Liver (tissue), 9 donors: ENCODE data around the gene TMEM131. TPM values are rescaled to one million over a fixed set of nuclear protein-coding genes. Genes with fewer than 3 reads are reported as not detected.

Source experiments
- DNase-seq: peaks from one replicate; pipeline ENCODE4 v3.0.0-alpha.2; 2017; ENCODE audit warnings: low spot score
- H3K27ac ChIP-seq, 2 donors: one replicate each; pipeline ENCODE4 v1.7.0; 2013; ENCODE audit warnings: inconsistent platforms in 2 of 2, low read length in 2 of 2, control low read depth in 1 of 2, low read depth in 1 of 2, mild to moderate bottlenecking in 1 of 2
- H3K27me3 ChIP-seq, 4 donors: one replicate each; pipeline versions ENCODE4 v1.6.1 to v1.7.0; 2013; ENCODE audit warnings: low read length in 3 of 4, inconsistent platforms in 1 of 4, mild to moderate bottlenecking in 1 of 4, moderate library complexity in 1 of 4; ENCODE audit not compliant: control insufficient read depth in 4 of 4, insufficient read depth in 4 of 4
- H3K36me3 ChIP-seq, 4 donors: one replicate each; pipeline versions ENCODE4 v1.6.1 to v1.7.0; 2013; ENCODE audit warnings: low read length in 3 of 4, mild to moderate bottlenecking in 3 of 4, low read depth in 1 of 4, moderate library complexity in 1 of 4; ENCODE audit not compliant: control insufficient read depth in 4 of 4, insufficient read depth in 3 of 4
- H3K4me1 ChIP-seq, 4 donors: one replicate each; pipeline versions ENCODE4 v1.6.1 to v1.7.0; 2013; ENCODE audit warnings: low read length in 3 of 4, mild to moderate bottlenecking in 3 of 4, moderate library complexity in 1 of 4; ENCODE audit not compliant: control insufficient read depth in 4 of 4, insufficient read depth in 4 of 4
- H3K4me3 ChIP-seq, 3 donors: one replicate each; pipeline versions ENCODE4 v1.6.1 to v1.7.0; 2013; ENCODE audit warnings: low read length in 3 of 3, control low read depth in 1 of 3, low read depth in 1 of 3, mild to moderate bottlenecking in 1 of 3
- H3K9ac ChIP-seq, 2 donors: one replicate each; pipeline ENCODE4 v1.7.0; 2013; ENCODE audit warnings: low read length in 2 of 2, mild to moderate bottlenecking in 2 of 2, moderate library complexity in 2 of 2, control low read depth in 1 of 2, low read depth in 1 of 2
- H3K9me3 ChIP-seq, 4 donors: one replicate each; pipeline versions ENCODE4 v1.6.1 to v1.7.0; 2013; ENCODE audit warnings: low read length in 3 of 4; ENCODE audit not compliant: control insufficient read depth in 4 of 4
- EGR1 ChIP-seq, 2 donors: IDR thresholded peaks; 2 replicates each; pipeline ENCODE4 v1.6.1; 2016 to 2018; ENCODE audit warnings: antibody characterized with exemption in 2 of 2, low read depth in 2 of 2
- FOXA1 ChIP-seq: IDR thresholded peaks from 2 replicates; pipeline ENCODE4 v1.6.1; 2016; ENCODE audit warnings: antibody characterized with exemption
- FOXA2 ChIP-seq: IDR thresholded peaks from 2 replicates; pipeline ENCODE4 v1.6.1; 2016; ENCODE audit warnings: antibody characterized with exemption
- GABPA ChIP-seq, 2 donors: IDR thresholded peaks in 1 of 2; conservative IDR thresholded peaks in 1 of 2; 2 replicates each; pipeline ENCODE4 v1.6.1; 2016; ENCODE audit warnings: antibody characterized with exemption in 2 of 2, mild to moderate bottlenecking in 1 of 2, moderate library complexity in 1 of 2
- HNF4A ChIP-seq, 2 donors: conservative IDR thresholded peaks; 2 replicates each; pipeline ENCODE4 v1.6.1; 2016; ENCODE audit warnings: antibody characterized with exemption in 2 of 2, mild to moderate bottlenecking in 2 of 2
- HNF4G ChIP-seq: IDR thresholded peaks from 2 replicates; pipeline ENCODE4 v1.6.1; 2016; ENCODE audit warnings: antibody characterized with exemption
- JUND ChIP-seq, 2 donors: IDR thresholded peaks; 2 replicates each; pipeline ENCODE4 v1.6.1; 2016; ENCODE audit warnings: antibody characterized with exemption in 2 of 2
- NR2F2 ChIP-seq: IDR thresholded peaks from 2 replicates; pipeline ENCODE4 v1.6.1; 2016; ENCODE audit warnings: antibody characterized with exemption
- RAD21 ChIP-seq, 2 donors: IDR thresholded peaks; 2 replicates each; pipeline ENCODE4 v1.6.1; 2016; ENCODE audit warnings: antibody characterized with exemption in 2 of 2, mild to moderate bottlenecking in 2 of 2
- RXRA ChIP-seq, 2 donors: IDR thresholded peaks; 2 replicates each; pipeline ENCODE4 v1.6.1; 2017 to 2018; ENCODE audit warnings: antibody characterized with exemption in 2 of 2, mild to moderate bottlenecking in 1 of 2
- SP1 ChIP-seq: IDR thresholded peaks from 2 replicates; pipeline ENCODE4 v1.6.1; 2018; ENCODE audit warnings: antibody characterized with exemption, mild to moderate bottlenecking
- TAF1 ChIP-seq: conservative IDR thresholded peaks from 2 replicates; pipeline ENCODE4 v1.6.1; 2016; ENCODE audit warnings: antibody characterized with exemption, mild to moderate bottlenecking
- YY1 ChIP-seq: IDR thresholded peaks from 2 replicates; pipeline ENCODE4 v1.6.1; 2016; ENCODE audit warnings: antibody characterized with exemption, mild to moderate bottlenecking
- WGBS: extraction: QIAGEN DNeasy Blood & Tissue Kit; methylation state at CpG from one replicate; pipeline ENCODE4 v1.1.7; 2013; 5-methylcytosine and 5-hydroxymethylcytosine counted together
- polyA plus RNA-seq, 2 donors: library from polyadenylated mRNA; stranded (reverse) in 1 of 2; unstranded in 1 of 2; fragments of 200-250 nt in 1 of 2; fragments of >200 nt in 1 of 2; fragmentation: Nextera tagmentation in 1 of 2; extraction: Ambion mirVana in 1 of 2; gene quantifications; one replicate each; pipeline versions ENCODE4 v1.2.1 to v1.2.3, GENCODE V29; 2013 to 2015
- total RNA-seq, 2 donors: library from RNA; depleted of rRNA; stranded (reverse); fragments of >200 nt; gene quantifications; one replicate each; pipeline ENCODE4 v1.2.3, GENCODE V29; 2014
- TF ChIP-seq, protein P1 (sequence below): IDR thresholded peaks from 2 replicates; pipeline ENCODE4 v1.6.1; 2016; ENCODE audit warnings: antibody characterized with exemption
- TF ChIP-seq, protein P2 (sequence below): fragments of 150-350 bp; IDR thresholded peaks from 2 replicates; pipeline ENCODE4 v1.5.1; 2017; ENCODE audit warnings: improper control_type of control experiment, low read depth, low read length; ENCODE audit not compliant: missing input control
- TF ChIP-seq, protein P3 (sequence below): IDR thresholded peaks from 2 replicates; pipeline ENCODE4 v1.6.1; 2016; ENCODE audit warnings: antibody characterized with exemption
- TF ChIP-seq, protein P4 (sequence below): IDR thresholded peaks from 2 replicates; pipeline ENCODE4 v1.6.1; 2016; ENCODE audit warnings: antibody characterized with exemption
- TF ChIP-seq, protein P5 (sequence below): IDR thresholded peaks from 2 replicates; pipeline ENCODE4 v1.6.1; 2016; ENCODE audit warnings: antibody characterized with exemption, mild to moderate bottlenecking
- donor health status: healthy.
- donor health status: healthy.
- donor health status: healthy.
- donor health status: healthy.
- donor health status: healthy.

TMEM131 gene
- total and polyA plus RNA-seq, 4 donors, result 6.1 to 22.8 (median 11.2) TPM

DNA sequence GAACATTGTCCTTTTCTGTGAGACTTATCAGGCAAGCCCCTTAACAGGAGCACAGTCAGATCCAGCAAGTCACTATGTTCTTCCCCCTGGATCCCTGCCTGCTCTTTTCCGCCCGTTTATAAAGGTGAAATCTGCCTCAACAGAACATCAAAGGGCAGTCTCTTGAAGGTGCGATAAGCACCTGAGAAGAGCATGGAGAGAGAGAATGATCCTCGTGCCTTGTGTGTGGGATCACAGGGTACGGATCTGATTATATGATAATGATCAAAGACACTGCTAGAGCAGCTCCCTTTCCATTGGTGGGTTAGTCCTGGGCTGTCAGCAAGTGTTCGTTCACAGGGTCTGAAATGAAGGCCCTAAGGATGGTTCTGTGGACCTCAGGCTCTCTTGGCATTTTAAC, 176.0 kb downstream of the TMEM131 start:
- DNase-seq, result no peak
- 86% methylated on average over 6 of the region's 6 CpGs for WGBS
- TF ChIP-seq, protein P1, sequence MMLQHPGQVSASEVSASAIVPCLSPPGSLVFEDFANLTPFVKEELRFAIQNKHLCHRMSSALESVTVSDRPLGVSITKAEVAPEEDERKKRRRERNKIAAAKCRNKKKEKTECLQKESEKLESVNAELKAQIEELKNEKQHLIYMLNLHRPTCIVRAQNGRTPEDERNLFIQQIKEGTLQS, result no peak
- TF ChIP-seq, protein P2, sequence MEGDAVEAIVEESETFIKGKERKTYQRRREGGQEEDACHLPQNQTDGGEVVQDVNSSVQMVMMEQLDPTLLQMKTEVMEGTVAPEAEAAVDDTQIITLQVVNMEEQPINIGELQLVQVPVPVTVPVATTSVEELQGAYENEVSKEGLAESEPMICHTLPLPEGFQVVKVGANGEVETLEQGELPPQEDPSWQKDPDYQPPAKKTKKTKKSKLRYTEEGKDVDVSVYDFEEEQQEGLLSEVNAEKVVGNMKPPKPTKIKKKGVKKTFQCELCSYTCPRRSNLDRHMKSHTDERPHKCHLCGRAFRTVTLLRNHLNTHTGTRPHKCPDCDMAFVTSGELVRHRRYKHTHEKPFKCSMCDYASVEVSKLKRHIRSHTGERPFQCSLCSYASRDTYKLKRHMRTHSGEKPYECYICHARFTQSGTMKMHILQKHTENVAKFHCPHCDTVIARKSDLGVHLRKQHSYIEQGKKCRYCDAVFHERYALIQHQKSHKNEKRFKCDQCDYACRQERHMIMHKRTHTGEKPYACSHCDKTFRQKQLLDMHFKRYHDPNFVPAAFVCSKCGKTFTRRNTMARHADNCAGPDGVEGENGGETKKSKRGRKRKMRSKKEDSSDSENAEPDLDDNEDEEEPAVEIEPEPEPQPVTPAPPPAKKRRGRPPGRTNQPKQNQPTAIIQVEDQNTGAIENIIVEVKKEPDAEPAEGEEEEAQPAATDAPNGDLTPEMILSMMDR, result no peak
- TF ChIP-seq RAD21 (IDR thresholded peaks at IDR 0.05), result no peak
- no peak for TF ChIP-seq GABPA (IDR thresholded peaks at IDR 0.05 in 1 of 2, conservative IDR thresholded peaks at IDR 0.05 in 1 of 2)
- no peak for TF ChIP-seq YY1
- no peak for TF ChIP-seq FOXA1
- TF ChIP-seq, protein P3, sequence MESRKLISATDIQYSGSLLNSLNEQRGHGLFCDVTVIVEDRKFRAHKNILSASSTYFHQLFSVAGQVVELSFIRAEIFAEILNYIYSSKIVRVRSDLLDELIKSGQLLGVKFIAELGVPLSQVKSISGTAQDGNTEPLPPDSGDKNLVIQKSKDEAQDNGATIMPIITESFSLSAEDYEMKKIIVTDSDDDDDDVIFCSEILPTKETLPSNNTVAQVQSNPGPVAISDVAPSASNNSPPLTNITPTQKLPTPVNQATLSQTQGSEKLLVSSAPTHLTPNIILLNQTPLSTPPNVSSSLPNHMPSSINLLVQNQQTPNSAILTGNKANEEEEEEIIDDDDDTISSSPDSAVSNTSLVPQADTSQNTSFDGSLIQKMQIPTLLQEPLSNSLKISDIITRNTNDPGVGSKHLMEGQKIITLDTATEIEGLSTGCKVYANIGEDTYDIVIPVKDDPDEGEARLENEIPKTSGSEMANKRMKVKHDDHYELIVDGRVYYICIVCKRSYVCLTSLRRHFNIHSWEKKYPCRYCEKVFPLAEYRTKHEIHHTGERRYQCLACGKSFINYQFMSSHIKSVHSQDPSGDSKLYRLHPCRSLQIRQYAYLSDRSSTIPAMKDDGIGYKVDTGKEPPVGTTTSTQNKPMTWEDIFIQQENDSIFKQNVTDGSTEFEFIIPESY, result no peak
- no peak for TF ChIP-seq NR2F2
- TF ChIP-seq, protein P4, sequence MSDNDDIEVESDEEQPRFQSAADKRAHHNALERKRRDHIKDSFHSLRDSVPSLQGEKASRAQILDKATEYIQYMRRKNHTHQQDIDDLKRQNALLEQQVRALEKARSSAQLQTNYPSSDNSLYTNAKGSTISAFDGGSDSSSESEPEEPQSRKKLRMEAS, result no peak
- TF ChIP-seq TAF1, result no peak
- TF ChIP-seq EGR1 (IDR thresholded peaks at IDR 0.05; ENCODE audit: low read depth in 2 of 2), result no peak
- no peak for TF ChIP-seq JUND (IDR thresholded peaks at IDR 0.05)
- TF ChIP-seq, protein P5, sequence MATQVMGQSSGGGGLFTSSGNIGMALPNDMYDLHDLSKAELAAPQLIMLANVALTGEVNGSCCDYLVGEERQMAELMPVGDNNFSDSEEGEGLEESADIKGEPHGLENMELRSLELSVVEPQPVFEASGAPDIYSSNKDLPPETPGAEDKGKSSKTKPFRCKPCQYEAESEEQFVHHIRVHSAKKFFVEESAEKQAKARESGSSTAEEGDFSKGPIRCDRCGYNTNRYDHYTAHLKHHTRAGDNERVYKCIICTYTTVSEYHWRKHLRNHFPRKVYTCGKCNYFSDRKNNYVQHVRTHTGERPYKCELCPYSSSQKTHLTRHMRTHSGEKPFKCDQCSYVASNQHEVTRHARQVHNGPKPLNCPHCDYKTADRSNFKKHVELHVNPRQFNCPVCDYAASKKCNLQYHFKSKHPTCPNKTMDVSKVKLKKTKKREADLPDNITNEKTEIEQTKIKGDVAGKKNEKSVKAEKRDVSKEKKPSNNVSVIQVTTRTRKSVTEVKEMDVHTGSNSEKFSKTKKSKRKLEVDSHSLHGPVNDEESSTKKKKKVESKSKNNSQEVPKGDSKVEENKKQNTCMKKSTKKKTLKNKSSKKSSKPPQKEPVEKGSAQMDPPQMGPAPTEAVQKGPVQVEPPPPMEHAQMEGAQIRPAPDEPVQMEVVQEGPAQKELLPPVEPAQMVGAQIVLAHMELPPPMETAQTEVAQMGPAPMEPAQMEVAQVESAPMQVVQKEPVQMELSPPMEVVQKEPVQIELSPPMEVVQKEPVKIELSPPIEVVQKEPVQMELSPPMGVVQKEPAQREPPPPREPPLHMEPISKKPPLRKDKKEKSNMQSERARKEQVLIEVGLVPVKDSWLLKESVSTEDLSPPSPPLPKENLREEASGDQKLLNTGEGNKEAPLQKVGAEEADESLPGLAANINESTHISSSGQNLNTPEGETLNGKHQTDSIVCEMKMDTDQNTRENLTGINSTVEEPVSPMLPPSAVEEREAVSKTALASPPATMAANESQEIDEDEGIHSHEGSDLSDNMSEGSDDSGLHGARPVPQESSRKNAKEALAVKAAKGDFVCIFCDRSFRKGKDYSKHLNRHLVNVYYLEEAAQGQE, result no peak
- TF ChIP-seq HNF4G, result no peak
- no peaks in the 10 kb centered on the region for H3K27me3 ChIP-seq
- no peaks in the 10 kb centered on the region for H3K9me3 ChIP-seq
- no peaks in the 10 kb centered on the region for H3K4me1 ChIP-seq
- peaks cover 0 to 7% (median 3%) of the 10 kb centered on the region in 4 donors for H3K36me3 ChIP-seq
- no peak overlapping the region for H3K4me3 ChIP-seq
- no peak overlapping the region for H3K27ac ChIP-seq
- no peak overlapping the region for H3K9ac ChIP-seq

DNA sequence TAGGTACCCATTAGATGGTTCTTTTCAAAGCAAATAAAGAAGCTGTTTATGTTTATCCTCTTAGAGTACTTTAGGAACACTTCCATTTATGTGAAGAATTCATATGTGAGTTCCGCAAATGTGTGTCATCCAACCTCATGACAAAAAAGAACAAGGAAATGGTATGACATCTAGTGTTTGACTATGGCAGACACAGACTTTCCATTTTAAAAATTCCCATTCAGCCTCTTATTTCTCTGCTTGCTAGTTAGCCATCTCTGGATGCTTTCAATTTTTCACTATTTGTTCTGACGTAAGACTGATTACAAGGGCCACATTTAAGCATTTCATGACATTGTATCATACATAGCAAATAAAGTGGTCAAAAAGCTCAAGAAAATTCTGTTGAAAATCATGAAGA, 179.3 kb downstream of the TMEM131 start:
- over 99% methylated on average over 2 of the region's 2 CpGs for WGBS
- TF ChIP-seq GABPA (IDR thresholded peaks at IDR 0.05 in 1 of 2, conservative IDR thresholded peaks at IDR 0.05 in 1 of 2) (no peak), HNF4A (conservative IDR thresholded peaks at IDR 0.05) (no peak), RAD21 (IDR thresholded peaks at IDR 0.05) (no peak), EGR1 (IDR thresholded peaks at IDR 0.05; ENCODE audit: low read depth in 2 of 2) (no peak), TAF1 (no peak), FOXA2 (no peak), FOXA1 (no peak), JUND (IDR thresholded peaks at IDR 0.05) (no peak), NR2F2 (no peak), SP1 (no peak), HNF4G (no peak), YY1 (no peak), RXRA (IDR thresholded peaks at IDR 0.05) (no peak)
- TF ChIP-seq, protein P2, result no peak
- TF ChIP-seq, protein P3, result no peak
- TF ChIP-seq, protein P4, result no peak
- TF ChIP-seq, protein P1, result no peak

More for the DNA sequence above, 179.3 kb downstream of the TMEM131 start:
- no peaks in the 10 kb centered on the region for H3K27me3 ChIP-seq
- no peaks in the 10 kb centered on the region for H3K4me1 ChIP-seq
- DNase-seq, result no peak
- H3K9me3 ChIP-seq, result no peaks in the 10 kb centered on the region
- H3K4me3 ChIP-seq, result no peak overlapping the region
- no peak overlapping the region for H3K27ac ChIP-seq
- peaks cover 2 to 24% (median 13%) of the 10 kb centered on the region in 4 donors for H3K36me3 ChIP-seq
- no peak overlapping the region for H3K9ac ChIP-seq
